Measurements from ENCODE around the gene TMEM151B.
"Not testable (repeated sequence)": the region's sequence is repeated elsewhere in the genome, so short reads cannot be mapped to it uniquely, and the experiment has no call there.

The TMEM151B gene

DNA sequence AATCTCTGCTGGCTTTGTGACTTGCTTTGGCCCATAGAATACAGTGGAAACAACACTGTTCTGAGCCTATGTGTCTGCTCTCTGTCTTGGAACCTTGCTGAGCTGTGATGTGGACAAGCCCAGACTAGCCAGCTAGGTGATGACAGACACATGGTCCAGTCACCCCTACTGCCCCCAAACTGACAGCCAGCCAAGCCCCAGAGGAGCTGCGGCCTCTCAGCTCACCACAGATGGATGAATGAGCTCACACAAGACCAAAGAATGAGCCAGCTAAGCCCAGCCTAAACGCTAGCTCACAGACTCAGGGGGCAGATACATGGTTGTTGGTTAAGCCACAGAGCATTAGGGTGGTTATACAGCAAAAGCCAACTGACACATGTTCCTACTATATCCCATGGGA, 38.8 kb downstream of the TMEM151B start:
- DNase-seq: no peak

DNA sequence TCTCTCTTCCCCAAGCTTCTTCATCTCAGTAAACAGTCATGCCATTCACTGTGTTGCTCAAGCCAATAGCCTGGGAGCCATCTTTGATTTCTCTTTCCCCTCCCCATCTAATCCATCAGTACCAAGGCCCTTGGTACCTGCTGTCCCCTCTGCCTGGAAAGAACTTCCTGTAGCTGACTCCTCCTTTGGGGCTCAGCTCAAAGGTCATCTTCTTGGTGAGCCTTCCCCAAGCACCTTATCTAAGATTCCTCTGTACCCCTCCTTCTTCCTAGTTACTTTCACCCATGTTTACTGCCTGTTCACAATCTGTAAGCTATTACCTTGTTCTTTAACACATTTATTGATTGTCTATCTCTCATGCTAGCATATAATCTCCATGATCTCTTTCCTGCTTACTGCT, 39.4 kb downstream of the TMEM151B start:
- DNase-seq: no peak

DNA sequence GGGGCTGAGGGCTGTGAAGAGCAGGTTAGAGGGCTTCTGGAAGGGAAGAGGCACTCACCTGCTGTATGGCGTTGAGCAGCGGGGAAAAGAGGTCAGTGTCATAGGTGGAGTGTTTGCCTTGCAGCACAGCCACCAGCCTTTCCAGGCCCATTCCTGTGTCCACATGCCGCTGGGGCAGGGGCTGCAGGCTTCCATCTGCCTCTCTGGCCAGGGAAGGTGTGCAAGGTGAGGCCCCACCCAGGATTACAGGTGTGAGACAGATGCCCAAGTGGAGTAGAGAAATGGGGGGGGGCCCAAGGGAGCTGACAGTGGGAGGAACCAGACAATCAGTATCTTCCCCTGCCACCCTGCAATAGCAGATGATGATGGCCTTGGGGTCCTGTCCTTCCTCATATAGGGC, 40.0 kb downstream of the TMEM151B start:
- DNase-seq: no peak

DNA sequence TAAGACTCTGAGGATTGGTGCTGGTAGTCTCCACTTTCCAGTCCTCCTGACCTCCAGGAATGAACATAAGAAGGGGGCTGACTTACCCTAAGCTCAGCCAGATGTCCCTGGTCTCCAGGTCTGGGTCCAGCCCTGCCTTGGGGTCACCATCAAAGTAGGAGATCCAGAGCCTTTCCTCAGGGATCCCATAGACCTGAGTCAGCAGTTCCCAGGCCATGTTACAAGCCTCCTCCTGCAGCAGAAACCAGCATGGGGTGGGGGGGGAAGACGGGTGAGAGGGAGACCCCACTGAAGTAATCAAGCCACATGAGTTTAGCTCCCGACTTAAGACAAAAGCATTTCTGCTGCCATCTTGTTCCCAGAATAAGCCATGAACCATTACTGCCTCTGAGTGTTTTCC, 41.1 kb downstream of the TMEM151B start:
- no peak for DNase-seq

GRCh38 chr6:44311767-44312166, 41.5 kb downstream of the TMEM151B start:
- DNase-seq: no peak

- DNase-seq: peak; percentile 94
Observed at GRCh38 chr6:44312901-44313788, 42.9 kb downstream of the TMEM151B start, which contains the start of gene AARS2. AARS2 (minus strand) TSS chr6:44313347; CDS start chr6:44313323, 24 bp downstream.

DNA sequence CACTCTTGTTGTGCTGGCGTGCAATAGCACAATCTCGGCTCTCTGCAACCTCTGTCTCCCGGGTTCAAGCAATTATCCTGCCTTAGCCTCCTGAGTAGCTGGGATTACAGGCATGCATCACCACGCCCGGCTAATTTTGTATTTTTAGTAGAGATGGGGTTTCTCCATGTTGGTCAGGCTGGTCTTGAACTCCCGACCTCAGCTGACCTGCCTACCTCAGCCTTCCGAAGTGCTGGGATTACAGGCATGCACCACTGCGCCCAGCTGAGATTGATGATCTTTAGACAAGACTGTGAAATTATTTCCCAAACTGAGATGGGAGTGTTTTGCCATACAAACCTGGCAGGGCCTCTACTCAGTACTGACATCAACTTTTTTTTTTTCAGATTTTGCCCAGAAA, 44.4 kb downstream of the TMEM151B start:
- not testable (repeated sequence) for DNase-seq

GRCh38 chr6:44315516-44315915, 45.3 kb downstream of the TMEM151B start:
- no peak for DNase-seq

GRCh38 chr6:44315951-44316350, 45.7 kb downstream of the TMEM151B start:
- no peak for DNase-seq

DNA sequence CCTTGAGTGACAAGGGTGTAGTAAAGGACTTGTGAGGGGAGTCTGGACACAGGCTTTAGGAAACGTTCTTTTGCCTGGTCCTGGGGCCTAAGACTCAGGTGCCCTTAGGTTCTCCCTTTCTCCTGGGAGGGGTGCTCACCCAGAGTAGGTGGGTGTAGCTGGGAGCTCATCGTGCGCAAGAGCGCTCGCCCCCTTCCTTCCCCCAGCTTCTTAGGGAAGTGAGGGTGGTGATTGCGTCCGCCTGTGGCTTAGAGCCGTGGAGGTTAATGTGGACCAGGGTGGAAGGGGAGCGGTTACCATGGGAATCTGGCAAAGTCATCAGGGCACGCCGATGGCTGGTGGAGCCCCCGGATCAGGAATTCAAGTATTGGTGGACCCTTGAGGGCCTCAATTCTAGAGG, 46.2 kb downstream of the TMEM151B start:
- no peak for DNase-seq

GRCh38 chr6:44317136-44317631, 46.9 kb downstream of the TMEM151B start:
- not testable (repeated sequence) for DNase-seq

- DNase-seq: no peak
Observed at GRCh38 chr6:44321210-44321609, 51.0 kb downstream of the TMEM151B start.

- no peak for DNase-seq
Observed at GRCh38 chr6:44327096-44327495, 56.8 kb downstream of the TMEM151B start.

DNA sequence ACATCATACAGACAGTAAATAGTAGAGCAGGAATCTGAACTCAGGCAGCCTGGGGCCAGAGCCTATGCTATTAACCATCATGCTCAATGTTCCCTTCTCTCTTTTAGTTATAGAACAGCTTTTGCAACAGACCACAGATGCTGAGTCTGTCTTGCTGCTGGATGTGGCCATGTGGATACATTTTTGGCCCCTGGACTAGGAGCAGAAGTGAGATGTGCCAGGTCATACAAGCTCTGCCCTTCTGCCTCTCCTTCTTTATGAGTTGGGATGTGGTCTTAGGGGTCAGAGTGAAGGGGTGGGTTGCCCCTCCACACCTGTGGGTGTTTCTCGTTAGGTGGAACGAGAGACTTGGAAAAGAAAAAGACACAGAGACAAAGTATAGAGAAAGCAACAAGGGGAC, 57.5 kb downstream of the TMEM151B start:
- DNase-seq: no peak

GRCh38 chr6:44328203-44328602, 58.0 kb downstream of the TMEM151B start:
- not testable (repeated sequence) for DNase-seq

- no peak for DNase-seq
Observed at GRCh38 chr6:44329858-44330257, 59.6 kb downstream of the TMEM151B start.

- no peak for DNase-seq
Observed at GRCh38 chr6:44332585-44332984, 62.3 kb downstream of the TMEM151B start.

- no peak for DNase-seq
Observed at GRCh38 chr6:44333273-44333919, 63.1 kb downstream of the TMEM151B start.

DNA sequence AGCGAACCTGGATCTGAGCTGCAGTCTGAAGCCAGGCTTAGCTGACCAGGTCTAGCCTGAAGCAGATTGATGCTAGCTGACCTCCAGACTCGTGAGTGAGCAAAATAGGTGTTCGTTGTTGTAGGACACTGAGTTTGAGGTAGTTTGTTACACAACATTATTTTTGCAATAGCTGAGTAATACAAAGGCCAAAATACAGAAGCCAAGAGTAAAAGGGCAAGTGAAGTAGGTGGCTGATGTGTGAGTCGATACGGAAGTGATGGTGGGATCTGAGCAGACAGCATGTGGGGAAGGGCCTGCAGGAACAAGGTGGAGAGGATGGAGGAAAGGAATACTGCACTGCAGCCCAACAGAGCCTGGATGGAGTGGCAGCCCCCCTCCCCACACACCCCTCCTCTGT, 63.7 kb downstream of the TMEM151B start:
- no peak for DNase-seq

- DNase-seq: no peak
Observed at GRCh38 chr6:44335631-44336030, 65.4 kb downstream of the TMEM151B start.

DNA sequence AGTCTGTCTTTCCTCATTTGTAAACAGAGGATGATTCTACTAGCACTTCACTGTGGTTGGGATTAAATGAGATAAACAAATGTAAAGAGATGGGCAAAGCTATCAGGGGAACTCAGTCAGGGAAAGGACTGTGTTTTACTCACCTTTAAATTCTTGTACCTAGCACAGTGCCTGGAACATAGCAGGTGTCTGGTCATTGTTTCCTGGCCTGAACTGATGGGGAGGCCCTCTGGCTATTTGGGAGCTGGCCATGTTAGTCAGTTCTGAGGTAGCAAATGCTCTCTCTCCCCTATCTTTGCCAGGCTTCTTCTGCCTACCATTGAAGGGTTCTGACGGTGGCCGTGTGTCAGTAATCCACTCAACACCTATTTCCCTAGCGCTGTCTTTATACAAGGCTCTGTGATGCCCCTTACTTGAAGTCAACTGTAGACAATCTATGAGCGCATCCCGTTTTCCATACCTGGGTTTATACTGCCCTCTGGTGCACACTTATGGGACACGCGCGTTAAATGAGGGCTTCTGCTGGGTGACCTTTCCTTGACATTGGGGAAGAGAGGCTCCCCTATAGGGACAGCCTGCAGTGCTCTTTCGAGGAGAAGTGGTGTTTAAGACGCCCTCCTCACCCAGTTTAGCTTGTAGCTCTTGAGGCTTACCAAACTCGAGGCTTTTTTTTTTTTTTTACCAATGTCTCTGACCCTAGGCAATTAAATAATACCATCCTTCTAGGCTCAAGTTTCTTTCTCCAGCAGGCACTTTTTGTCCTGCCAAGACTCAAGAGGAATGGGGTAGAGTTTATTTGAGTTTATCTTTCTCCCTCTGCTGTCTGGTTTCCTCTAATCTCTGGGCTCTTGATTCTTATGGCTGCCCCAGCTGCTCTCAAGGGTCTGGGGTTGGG, 68.2 kb downstream of the TMEM151B start:
- peak; percentile 77 for DNase-seq

GRCh38 chr6:44339301-44339700, 69.1 kb downstream of the TMEM151B start:
- DNase-seq: no peak
